ENCODE results near the gene UGT1A9.
"Not testable (repeated sequence)": the region's sequence is repeated elsewhere in the genome, so short reads cannot be mapped to it uniquely, and the experiment has no call there.

The UGT1A9 gene

DNA sequence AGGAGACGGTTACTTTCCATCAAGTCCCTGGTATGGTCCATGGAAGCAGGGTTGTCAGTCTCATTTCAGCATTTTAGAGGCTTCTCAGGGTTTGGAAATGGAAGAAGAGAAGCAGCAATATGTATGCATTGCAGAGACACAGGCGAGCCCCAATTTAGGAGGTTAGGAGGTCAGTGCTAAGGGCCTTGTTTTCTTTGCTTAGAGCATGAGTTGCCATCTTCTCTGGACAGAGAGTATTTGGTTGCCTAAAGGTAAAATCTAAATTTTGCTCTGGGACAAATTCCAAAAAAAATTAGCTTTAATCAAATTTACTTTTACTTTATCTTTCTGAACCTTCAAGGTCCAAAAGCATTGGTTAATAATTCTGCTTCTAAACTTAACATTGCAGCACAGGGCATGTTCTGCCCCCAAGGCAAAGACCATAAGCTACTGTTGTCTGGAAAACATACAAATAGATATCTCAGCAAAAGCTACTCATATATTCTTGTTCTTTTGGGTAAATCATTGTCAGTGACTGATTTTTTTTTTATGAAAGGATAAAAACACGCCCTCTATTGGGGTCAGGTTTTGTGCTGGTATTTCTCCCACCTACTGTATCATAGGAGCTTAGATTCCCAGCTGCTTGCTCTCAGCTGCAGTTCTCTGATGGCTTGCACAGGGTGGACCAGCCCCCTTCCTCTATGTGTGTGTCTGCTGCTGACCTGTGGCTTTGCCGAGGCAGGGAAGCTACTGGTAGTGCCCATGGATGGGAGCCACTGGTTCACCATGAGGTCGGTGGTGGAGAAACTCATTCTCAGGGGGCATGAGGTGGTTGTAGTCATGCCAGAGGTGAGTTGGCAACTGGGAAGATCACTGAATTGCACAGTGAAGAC, at the start of gene UGT1A9:
TSS of gene UGT1A9 (plus strand) at position 609 of the 872 bp plus-strand sequence. CDS start at position 646, 37 bp downstream.
- DNase-seq (ENCODE audit: low spot score) = no peak

DNA sequence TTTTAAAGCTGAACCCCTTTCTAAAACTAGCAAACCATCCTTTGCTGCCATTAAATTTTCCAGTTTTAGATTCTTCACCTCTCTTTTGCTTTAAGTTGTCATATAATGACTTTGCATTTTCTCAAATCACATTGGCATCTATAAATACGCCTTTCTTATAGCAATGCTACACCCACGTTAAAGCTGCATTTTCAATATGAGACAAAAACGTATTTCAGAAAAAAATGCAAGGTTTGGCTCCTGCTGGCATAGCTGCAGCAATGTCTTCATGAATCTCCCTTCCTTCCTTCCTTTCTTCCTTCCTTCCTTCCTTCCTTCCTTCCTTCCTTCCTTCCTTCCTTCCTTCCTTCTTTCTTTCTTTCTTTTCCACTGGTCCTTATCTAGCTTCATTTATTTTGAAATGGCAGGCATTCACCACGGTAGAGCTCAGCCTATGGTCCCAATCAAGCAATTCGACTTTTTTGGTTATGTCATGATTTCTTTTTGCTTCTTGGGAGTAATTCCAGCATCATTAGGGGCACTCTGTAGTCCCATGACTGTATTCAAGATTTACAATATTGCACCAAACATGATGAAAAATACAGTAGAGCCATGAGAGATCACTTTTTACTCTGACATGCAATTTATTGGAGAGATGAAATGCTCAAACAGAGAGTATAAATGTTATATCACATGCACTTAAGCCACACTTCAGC, 44.2 kb upstream of the UGT1A9 start:
- DNase-seq (ENCODE audit: low spot score) = no peak

DNA sequence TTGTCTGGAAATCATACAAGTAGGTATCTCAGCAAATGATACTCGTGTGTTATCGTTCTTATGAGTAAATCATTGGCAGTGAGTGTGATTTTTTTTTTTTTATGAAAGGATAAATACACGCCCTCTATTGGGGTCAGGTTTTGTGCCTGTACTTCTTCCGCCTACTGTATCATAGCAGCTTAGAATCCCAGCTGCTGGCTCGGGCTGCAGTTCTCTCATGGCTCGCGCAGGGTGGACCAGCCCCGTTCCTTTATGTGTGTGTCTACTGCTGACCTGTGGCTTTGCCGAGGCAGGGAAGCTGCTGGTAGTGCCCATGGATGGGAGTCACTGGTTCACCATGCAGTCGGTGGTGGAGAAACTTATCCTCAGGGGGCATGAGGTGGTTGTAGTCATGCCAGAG, 35.4 kb upstream of the UGT1A9 start, which contains the start of gene UGT1A10:
TSS of gene UGT1A10 (plus strand) at position 143 of the 400 bp plus-strand sequence. CDS start at position 218, 75 bp downstream.
- DNase-seq (ENCODE audit: low spot score) = not testable (repeated sequence)

DNA sequence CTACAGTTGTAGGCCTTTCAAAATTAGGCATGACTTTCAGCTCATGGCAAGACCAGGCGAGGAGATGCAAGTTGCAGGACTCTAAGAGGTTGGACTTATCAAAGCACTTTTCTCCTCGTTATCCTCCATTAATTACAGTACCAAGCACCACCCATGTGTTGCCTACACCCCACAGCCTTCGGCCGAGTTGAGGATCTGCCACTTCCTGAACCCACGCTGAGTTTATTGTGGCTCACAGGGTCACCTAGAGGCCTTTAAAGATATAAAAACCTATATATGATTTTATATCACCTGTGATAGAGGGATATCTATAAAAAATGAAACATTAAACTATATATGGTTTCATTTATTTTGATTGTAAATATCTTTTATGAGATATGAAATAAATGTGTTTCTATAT, 32.9 kb upstream of the UGT1A9 start:
- DNase-seq (ENCODE audit: low spot score) = no peak

DNA sequence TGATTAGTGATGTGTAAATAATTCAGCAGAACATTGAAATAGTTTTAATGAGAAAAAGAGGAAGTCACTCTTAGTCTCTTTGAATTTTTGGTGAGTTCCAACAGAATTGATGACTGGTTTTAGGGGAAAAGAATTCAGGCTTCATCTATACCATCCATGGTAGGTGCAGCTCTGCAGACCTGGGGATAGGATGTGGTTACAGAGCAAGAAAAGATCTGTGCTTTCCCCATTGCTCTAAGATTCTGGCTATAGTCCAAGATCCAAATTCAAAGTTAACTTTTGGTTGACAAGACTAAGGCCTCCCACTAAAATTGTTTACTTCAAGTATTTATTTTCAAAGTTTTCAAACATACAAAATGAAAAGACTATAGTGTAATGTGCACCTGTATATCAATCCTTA, 31.8 kb upstream of the UGT1A9 start:
- DNase-seq (ENCODE audit: low spot score) = no peak

DNA sequence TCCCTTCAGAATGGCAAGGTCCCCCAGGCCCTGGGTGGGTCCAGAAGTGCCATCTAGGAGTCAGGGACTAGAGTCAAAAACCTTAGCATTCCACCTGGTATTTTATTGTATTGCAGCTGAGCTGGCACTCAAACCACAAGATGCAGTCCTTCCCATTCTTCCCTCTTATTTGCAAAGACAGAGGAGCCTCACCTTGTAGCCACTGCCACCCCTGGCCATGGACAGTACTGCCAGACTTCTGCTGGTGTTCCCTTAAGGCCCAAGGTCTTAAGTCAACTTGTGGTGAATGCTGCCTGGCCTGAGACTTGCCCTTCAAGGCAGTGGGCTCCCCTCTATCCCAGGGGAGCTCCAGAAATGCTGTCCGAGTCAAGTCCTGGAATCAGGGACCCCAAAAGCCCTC, 28.6 kb upstream of the UGT1A9 start:
- no peak for DNase-seq (ENCODE audit: low spot score)

DNA sequence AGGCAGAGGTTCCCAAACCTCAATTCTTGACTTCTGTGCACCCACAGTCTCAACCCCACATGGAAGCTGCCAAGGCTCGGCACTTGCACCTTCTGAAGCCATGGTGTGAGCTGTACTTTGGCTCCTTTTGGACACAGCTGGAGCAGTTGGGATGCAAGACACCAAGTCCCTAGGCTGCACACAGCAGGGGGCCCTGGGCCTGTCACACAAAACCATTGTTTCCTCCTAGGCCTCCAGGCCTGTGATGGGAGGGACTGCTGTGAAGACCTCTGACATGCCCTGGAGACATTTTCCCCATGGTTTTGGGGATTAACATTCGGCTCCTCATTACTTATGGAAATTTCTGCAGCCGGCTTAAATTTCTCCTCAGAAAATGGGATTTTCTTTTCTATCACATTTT, 25.7 kb upstream of the UGT1A9 start:
- DNase-seq (ENCODE audit: low spot score) = not testable (repeated sequence)

DNA sequence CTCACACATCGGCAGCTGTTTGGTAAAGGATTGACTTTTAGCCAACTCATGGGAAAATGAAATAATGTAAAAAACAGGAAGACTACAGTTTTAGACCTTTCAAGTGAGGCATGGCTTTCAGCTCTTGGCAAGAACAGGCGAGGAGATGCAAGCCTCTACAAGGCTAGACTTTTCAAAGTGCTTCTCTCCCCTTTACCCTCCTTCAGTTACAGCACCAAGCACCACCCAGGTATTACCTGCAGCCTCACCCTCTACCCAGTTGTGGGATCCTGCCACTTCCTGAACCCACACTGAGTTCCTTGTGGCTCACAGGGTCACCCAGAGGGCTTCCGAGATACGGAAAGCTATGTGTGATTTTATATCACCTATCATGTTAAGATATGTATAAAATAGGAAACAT, 20.7 kb upstream of the UGT1A9 start:
- no peak for DNase-seq (ENCODE audit: low spot score)

DNA sequence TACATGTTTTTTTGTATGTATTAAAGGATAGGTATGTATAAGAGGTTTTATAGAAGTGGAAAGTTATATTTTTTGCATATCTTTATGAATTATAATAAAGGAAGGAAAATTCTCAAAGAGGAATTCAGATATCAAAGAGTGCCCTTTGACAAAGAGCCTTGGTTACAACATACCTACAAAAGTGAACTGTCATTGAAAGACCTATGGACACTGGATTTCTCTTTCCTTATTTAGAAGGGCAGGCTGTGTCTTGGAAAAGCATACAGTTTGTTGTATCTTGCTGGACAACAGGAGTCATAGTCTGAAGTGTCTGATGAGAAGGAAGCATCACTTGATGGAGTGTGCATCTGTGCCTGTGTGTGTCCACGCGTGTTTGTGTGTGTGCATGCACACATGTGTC, 20.3 kb upstream of the UGT1A9 start:
- no peak for DNase-seq (ENCODE audit: low spot score)

DNA sequence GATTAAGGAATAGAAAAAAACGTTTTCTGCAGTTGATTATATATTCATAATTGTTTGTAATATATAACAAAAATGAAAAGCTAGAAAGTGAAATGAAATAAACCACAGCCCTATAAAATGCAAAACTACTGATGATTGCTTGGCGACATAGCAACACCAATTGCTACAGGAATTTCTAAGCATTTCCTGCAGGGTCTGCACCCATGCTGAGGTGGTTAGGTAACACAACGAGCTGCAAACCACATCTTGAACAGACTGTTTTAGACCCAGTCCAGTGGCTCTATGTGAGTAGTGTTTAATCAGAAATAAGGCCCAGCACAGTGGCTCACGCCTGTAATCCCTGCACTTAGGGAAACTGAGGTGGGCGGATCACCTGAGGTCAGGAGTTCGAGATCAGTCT, 17.2 kb upstream of the UGT1A9 start:
- DNase-seq (ENCODE audit: low spot score) = no peak

DNA sequence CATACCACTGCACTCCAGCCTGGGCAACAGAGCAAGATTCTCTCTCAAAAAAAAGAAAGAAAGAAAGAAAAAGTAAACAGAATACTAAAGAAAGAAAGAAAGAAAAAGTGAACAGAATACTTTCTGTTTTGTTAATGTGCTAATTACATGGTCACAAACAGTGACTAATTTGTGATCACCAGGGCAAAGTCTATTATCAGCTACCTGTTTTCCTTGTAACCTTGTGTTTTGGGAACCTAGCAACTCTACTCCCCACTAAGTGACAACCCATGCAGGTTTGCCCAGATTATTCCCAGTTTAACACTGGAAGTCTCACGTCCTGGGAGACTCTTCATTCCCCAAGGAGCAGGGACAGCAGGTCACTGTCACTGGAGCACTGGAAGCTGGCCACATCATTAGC, 16.7 kb upstream of the UGT1A9 start:
- DNase-seq (ENCODE audit: low spot score) = no peak

DNA sequence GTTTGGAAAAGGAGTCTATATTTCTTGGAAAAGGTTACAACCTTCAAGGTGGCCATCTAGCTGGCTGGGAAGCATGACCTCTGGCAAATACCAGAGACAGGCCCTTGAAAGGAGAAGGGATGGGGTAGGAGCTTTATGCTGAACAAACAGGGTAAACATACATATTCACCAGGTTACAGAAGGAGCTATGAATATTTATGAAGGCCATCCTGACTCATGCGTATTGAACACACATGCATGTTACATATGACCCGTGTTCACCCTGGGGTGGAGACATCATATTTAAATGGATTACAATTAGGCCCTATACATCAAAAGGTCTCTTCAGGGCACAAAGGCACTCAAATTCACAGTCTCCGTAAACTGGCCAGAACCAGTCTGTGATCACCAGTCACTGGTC, 15.8 kb upstream of the UGT1A9 start:
- not testable (repeated sequence) for DNase-seq (ENCODE audit: low spot score)

DNA sequence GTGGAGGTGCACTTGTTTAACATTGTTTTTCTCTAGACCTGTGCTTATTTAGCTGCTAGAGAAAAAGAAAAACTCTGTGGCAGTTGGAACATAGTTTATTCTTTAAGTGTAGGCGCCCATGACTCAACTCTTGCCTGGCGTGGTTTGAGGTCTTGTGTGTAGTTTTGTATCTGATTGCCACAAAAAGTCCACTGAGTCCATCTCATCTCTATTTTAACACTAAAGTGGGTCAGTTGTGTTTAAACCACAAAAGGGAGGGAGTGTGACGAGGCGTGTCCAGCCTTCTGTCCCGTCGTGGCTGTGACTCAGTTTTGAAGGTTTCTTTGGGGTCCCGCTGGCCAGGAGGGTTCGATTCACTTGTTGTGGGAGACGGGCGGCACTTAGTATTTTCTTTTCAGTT, 15.3 kb upstream of the UGT1A9 start:
- DNase-seq (ENCODE audit: low spot score) = no peak

DNA sequence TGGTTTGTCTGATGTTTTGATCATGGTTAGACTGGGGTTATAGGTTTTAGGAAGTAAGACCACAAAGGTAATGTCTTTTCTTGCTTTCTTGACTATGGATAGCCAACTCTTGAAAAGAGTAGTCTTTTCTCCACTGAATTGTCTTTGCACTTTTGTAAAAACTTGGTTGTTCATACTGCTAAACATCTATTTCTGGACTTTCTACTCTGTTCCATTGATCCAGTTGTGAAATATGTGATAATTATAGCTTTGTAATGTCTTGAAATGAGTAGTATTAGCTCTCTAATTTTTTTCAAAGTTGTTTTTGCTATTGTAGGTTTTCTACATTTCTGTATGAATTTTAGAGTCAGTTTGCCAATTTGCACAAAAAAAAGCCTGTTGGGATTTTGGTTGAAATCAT, 13.1 kb upstream of the UGT1A9 start:
- DNase-seq (ENCODE audit: low spot score) = no peak

DNA sequence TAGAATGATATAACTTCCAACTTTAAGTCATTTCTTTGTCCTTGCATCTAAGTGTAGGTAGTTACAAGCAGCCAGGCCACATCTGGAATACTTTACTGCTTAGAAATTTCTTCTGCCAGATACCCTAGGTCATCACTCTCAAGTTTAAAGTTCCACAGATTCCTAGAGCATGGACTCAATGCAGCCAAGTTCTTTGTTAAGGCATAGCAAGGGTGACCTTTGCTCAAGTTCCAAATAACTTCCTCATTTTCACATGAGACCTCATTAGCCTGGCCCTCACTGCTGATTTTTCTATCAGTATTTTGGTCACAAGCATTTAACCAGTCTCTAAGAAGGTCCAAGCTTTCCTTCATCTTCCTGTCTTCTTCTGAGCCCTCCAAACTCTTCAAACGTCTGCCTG, 7.8 kb upstream of the UGT1A9 start:
- DNase-seq (ENCODE audit: low spot score) = no peak

DNA sequence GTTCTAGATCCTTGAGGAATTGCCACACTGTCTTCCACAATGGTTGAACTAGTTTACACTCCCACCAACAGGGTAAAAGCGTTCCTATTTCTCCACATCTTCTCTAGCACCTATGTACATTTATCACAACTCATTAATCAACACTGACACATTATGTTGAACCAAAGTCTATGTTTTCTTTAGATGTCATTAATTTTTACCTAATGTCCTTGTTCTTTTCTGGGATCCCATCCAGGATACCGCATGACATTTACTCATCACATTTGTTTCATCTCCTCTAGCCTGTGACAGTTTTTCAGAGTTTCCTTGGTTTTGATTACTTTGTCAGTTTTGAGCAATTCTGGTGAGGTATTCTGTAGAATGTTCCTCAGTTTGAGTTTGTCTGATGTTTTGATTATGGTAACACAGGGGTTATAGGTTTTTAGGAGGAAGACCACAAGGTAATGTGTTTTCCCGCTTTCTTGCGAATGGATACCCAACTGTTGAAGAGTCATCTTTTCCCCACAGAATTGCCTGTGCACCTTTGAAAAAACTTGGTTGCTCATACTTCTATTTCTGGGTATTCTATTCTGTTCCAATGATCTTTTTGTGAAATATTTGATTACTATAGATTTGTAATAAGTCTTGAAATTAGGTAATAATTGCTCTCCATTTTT, 3.0 kb upstream of the UGT1A9 start:
- no peak for DNase-seq (ENCODE audit: low spot score)

DNA sequence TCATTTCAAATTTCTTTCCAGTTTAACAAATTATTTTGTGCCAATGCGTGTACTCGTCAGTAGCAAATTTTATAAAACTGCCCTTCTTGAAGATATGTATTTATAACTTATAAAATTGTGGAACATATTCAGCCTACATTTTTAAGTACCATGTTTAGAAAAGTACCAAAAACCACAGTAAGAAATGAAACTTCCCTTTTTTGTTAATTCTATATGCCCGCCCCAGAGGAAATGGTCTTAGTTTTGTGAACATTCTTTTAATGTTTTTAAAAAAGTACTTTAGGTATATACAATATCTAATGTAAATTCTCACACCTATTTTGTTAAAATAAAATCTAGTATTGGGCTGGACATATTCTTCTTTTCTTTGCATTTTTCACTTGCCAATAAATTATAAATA, 1.2 kb downstream of the UGT1A9 start:
- DNase-seq (ENCODE audit: low spot score) = no peak

DNA sequence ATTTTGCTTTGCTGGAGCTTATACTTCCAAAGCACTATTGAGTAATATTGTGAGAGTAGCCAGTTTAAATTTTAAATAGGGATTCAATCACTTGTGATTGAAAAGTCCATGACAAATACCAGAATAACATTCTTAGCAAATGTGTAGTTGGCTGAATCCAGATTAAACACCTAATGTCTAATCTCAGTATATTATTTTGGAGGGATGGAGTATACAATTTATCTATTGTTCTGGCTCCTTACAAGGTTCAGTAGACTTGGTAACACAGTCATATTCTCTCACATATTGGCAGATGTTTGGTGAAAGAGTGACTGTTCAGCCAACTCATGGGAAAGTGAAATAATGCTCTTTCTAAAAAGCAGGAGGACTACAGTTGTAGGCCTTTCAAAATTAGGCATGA, 2.2 kb downstream of the UGT1A9 start:
- DNase-seq (ENCODE audit: low spot score) = no peak

DNA sequence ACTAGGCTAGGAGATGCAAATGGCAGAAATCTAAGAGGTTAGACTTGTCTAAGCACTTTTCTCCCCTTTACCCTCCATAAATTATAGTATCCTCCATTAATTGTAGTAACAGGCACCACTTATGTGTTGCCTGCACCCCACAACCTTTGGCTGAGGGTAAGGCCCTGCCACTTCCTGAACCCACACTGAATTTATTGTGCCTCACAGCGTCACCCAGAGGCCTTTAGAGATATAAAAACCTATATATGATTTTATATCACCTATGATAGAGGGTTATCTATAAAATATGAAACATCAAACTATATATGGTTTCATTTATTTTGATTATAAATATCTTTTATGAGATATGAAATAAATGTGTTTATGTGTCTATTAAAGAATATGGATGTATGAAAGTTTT, 2.6 kb downstream of the UGT1A9 start:
- DNase-seq (ENCODE audit: low spot score) = no peak

DNA sequence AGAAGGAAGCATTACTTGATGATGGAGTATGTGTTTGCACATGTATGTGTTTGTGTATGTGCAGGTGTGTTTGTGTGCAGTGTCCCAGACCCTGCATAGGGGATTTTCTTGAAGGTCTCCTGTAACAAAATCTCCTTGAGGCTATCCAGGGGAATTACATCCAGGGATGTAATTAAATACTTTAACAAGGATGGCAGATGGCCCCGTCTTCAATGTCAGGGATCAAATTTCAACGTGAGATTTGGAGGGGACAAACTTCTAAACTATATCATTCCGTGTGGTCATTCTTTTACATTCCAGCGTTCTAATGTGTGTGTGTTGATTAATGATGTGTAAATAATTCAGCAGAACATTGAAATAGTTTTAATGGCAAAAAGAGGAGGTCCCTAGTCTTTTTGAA, 3.3 kb downstream of the UGT1A9 start:
- DNase-seq (ENCODE audit: low spot score) = no peak

DNA sequence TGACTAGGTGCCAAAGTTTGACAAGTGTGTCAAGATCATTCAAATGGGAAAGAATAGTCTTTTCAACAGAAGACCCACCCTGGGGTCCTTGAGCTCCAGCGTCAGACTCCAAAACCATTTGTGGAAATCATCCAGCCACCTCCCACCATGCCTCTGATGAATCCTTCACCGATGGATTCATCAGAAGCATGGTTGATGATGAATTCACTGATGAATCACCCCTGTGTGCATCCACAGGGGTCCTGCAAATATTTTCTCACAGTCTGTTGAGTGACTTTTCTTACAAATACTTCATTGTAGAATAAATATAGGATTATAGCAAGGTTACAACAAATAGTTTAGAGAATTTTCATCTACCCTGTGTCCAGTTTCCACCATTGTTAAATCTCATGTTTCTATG, 4.3 kb downstream of the UGT1A9 start:
- no peak for DNase-seq (ENCODE audit: low spot score)

DNA sequence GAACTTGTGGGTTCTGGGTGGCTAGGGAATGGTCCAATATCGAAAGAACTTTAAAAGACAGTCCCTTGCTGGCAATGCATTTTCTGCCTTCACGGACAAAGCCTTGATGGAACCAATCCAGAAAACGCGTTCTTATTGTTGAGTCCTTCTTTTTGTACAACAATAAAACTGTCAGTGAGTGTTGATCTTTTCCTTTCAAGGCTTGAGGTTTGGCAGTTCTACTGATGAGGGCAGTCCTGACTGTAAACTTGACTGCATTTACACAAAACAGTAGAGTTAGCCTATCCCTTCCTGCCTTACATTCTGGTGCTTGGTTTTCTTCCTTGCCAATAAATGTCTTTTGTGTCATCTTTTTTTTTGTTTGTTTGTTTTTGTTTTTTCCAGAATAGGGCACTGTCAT, 7.5 kb downstream of the UGT1A9 start:
- no peak for DNase-seq (ENCODE audit: low spot score)
